ENCODE results near the gene GPR108.

GRCh38 chr19:6729573-6730152 lies 7.7 kb downstream of the GPR108 start:
- TF ChIP-seq CTCF (IDR thresholded peaks at IDR 0.05), result no peak
- no peak for TF ChIP-seq POLR2A (IDR thresholded peaks at IDR 0.05)

Data from adrenal gland (tissue), 5 donors.